Measurements from ENCODE around the gene ALB. TPM values are rescaled to one million over a fixed set of nuclear protein-coding genes. Genes with fewer than 3 reads are reported as not detected.

ALB gene
- total RNA-seq, 1 experiment from 2014 or later = 21.3 TPM

DNA sequence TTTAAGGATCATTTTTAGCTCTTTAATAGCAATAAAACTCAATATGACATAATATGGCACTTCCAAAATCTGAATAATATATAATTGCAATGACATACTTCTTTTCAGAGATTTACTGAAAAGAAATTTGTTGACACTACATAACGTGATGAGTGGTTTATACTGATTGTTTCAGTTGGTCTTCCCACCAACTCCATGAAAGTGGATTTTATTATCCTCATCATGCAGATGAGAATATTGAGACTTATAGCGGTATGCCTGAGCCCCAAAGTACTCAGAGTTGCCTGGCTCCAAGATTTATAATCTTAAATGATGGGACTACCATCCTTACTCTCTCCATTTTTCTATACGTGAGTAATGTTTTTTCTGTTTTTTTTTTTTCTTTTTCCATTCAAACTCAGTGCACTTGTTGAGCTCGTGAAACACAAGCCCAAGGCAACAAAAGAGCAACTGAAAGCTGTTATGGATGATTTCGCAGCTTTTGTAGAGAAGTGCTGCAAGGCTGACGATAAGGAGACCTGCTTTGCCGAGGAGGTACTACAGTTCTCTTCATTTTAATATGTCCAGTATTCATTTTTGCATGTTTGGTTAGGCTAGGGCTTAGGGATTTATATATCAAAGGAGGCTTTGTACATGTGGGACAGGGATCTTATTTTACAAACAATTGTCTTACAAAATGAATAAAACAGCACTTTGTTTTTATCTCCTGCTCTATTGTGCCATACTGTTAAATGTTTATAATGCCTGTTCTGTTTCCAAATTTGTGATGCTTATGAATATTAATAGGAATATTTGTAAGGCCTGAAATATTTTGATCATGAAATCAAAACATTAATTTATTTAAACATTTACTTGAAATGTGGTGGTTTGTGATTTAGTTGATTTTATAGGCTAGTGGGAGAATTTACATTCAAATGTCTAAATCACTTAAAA is 15.3 kb downstream of the ALB start:
- TF ChIP-seq SIN3A (IDR thresholded peaks at IDR 0.05; ENCODE audit: borderline replicate concordance, insufficient read depth, low read depth, low read length) = no peak
- TF ChIP-seq, protein P1, sequence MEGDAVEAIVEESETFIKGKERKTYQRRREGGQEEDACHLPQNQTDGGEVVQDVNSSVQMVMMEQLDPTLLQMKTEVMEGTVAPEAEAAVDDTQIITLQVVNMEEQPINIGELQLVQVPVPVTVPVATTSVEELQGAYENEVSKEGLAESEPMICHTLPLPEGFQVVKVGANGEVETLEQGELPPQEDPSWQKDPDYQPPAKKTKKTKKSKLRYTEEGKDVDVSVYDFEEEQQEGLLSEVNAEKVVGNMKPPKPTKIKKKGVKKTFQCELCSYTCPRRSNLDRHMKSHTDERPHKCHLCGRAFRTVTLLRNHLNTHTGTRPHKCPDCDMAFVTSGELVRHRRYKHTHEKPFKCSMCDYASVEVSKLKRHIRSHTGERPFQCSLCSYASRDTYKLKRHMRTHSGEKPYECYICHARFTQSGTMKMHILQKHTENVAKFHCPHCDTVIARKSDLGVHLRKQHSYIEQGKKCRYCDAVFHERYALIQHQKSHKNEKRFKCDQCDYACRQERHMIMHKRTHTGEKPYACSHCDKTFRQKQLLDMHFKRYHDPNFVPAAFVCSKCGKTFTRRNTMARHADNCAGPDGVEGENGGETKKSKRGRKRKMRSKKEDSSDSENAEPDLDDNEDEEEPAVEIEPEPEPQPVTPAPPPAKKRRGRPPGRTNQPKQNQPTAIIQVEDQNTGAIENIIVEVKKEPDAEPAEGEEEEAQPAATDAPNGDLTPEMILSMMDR (IDR thresholded peaks at IDR 0.05) = no peak
- TF ChIP-seq, protein P2, sequence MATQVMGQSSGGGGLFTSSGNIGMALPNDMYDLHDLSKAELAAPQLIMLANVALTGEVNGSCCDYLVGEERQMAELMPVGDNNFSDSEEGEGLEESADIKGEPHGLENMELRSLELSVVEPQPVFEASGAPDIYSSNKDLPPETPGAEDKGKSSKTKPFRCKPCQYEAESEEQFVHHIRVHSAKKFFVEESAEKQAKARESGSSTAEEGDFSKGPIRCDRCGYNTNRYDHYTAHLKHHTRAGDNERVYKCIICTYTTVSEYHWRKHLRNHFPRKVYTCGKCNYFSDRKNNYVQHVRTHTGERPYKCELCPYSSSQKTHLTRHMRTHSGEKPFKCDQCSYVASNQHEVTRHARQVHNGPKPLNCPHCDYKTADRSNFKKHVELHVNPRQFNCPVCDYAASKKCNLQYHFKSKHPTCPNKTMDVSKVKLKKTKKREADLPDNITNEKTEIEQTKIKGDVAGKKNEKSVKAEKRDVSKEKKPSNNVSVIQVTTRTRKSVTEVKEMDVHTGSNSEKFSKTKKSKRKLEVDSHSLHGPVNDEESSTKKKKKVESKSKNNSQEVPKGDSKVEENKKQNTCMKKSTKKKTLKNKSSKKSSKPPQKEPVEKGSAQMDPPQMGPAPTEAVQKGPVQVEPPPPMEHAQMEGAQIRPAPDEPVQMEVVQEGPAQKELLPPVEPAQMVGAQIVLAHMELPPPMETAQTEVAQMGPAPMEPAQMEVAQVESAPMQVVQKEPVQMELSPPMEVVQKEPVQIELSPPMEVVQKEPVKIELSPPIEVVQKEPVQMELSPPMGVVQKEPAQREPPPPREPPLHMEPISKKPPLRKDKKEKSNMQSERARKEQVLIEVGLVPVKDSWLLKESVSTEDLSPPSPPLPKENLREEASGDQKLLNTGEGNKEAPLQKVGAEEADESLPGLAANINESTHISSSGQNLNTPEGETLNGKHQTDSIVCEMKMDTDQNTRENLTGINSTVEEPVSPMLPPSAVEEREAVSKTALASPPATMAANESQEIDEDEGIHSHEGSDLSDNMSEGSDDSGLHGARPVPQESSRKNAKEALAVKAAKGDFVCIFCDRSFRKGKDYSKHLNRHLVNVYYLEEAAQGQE (IDR thresholded peaks at IDR 0.05; ENCODE audit: insufficient read depth in 1 of 2, low read depth in 2 of 2, low read length in 1 of 2) = no peak
- no peak for TF ChIP-seq POLR2AphosphoS5 (IDR thresholded peaks at IDR 0.05; ENCODE audit: low read depth, low read length)
- TF ChIP-seq TCF7L2 (IDR thresholded peaks at IDR 0.05; ENCODE audit: low read depth, low read length) = no peak
- intact Hi-C loops (cut with micrococcal nuclease; ENCODE audit: unreplicated experiment) (no loop called here), in situ Hi-C loops (cut with HindIII; ENCODE audit: low pct_unique_long_range_greater_than_20kb, low sequenced_read_pairs) (no loop called here)
- no peaks in the 10 kb centered on the region for H3K4me1 ChIP-seq (ENCODE audit: control insufficient read depth, insufficient read depth, low read length)
- DNase-seq (ENCODE audit: low read depth, low spot score) = no peak
- no peaks in the 10 kb centered on the region for H3K27me3 ChIP-seq (ENCODE audit: control insufficient read depth, insufficient read depth, low read length)
- no peaks in the 10 kb centered on the region for H3K9me3 ChIP-seq (ENCODE audit: control insufficient read depth, insufficient read depth, low read depth, low read length)
- H3K36me3 ChIP-seq (ENCODE audit: control insufficient read depth, insufficient read depth, low read length) = no peaks in the 10 kb centered on the region
- no peak overlapping the region for H3K27ac ChIP-seq (ENCODE audit: low read length)
- no peak for ATAC-seq
- H3K4me3 ChIP-seq (ENCODE audit: low read depth in 2 of 2, low read length in 2 of 2) = no peak overlapping the region
- POLR2A ChIA-PET = interaction anchor here (0.6 kb wide), 1 partner anchor 138 kb away, joined by 5 read pairs; no protein-coding TSS in a partner anchor
- CTCF ChIA-PET = no interaction called here
- no TSS peak for BruUV-seq (replicated peaks)

DNA sequence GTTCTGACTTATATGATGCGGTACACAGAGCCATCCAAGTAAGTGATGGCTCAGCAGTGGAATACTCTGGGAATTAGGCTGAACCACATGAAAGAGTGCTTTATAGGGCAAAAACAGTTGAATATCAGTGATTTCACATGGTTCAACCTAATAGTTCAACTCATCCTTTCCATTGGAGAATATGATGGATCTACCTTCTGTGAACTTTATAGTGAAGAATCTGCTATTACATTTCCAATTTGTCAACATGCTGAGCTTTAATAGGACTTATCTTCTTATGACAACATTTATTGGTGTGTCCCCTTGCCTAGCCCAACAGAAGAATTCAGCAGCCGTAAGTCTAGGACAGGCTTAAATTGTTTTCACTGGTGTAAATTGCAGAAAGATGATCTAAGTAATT is 16.5 kb downstream of the ALB start:
- in situ Hi-C loops (cut with HindIII; ENCODE audit: low pct_unique_long_range_greater_than_20kb, low sequenced_read_pairs) = no loop called here
- ChIA-PET POLR2A (no interaction called here), CTCF (no interaction called here)
- BruUV-seq (replicated peaks) = no TSS peak
- Histone ChIP-seq H3K4me1 (ENCODE audit: control insufficient read depth, insufficient read depth, low read length) (no peaks in the 10 kb centered on the region), H3K27me3 (ENCODE audit: control insufficient read depth, insufficient read depth, low read length) (no peaks in the 10 kb centered on the region), H3K27ac (ENCODE audit: low read length) (no peak overlapping the region), H3K4me3 (ENCODE audit: low read depth in 2 of 2, low read length in 2 of 2) (no peak overlapping the region), H3K9me3 (ENCODE audit: control insufficient read depth, insufficient read depth, low read depth, low read length) (no peaks in the 10 kb centered on the region), H3K36me3 (ENCODE audit: control insufficient read depth, insufficient read depth, low read length) (no peaks in the 10 kb centered on the region)
- ATAC-seq (no peak), DNase-seq (ENCODE audit: low read depth, low spot score) (no peak)
- intact Hi-C loops (cut with micrococcal nuclease; ENCODE audit: unreplicated experiment) = no loop called here
- TF ChIP-seq, protein P1 (IDR thresholded peaks at IDR 0.05) = no peak
- TF ChIP-seq, protein P2 (IDR thresholded peaks at IDR 0.05; ENCODE audit: insufficient read depth in 1 of 2, low read depth in 2 of 2, low read length in 1 of 2) = no peak
- no peak for TF ChIP-seq SIN3A (IDR thresholded peaks at IDR 0.05; ENCODE audit: borderline replicate concordance, insufficient read depth, low read depth, low read length)
- no peak for TF ChIP-seq TCF7L2 (IDR thresholded peaks at IDR 0.05; ENCODE audit: low read depth, low read length)
- TF ChIP-seq POLR2AphosphoS5 (IDR thresholded peaks at IDR 0.05; ENCODE audit: low read depth, low read length) = no peak

All from Panc1 (cell line).